GM18507 (cell line): ENCODE data around the gene UCN3.
"Not testable (repeated sequence)": the region's sequence is repeated elsewhere in the genome, so short reads cannot be mapped to it uniquely, and the experiment has no call there.

Experiments used
- DNase-seq: peaks from one replicate; pipeline ENCODE4 v3.0.0; 2011; ENCODE audit warnings: low read depth; ENCODE audit not compliant: insufficient read length; ENCODE audit errors: extremely low spot score
- FAIRE-seq: peaks from 2 replicates; lab custom pipeline; 2011; peaks lifted over from hg19 to GRCh38; lab: Jason Lieb, UNC

Gene UCN3

DNA sequence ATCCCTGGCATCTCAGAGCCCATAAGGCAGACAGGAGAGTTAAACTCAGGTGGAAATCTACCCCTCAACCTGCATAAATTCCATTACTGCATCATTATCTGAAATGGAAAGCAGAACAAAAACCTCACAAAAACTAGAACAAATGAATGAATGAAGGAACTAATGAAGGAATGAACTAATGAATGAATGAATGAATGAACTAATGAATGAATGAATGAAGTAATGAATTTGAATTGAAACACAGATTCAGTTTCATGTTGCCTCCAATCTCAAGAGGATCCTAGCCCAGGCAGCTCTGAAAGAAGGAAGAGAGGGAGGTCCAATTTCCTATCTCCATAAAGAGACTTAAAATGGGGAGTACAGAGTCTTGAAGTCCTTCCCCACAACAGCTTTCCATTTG, 1.9 kb upstream of the UCN3 start:
- no peak for DNase-seq
- no peak for FAIRE-seq

GRCh38 chr10:5364374-5364773, 392 bp upstream of the UCN3 start:
- no peak for DNase-seq
- no peak for FAIRE-seq

DNA sequence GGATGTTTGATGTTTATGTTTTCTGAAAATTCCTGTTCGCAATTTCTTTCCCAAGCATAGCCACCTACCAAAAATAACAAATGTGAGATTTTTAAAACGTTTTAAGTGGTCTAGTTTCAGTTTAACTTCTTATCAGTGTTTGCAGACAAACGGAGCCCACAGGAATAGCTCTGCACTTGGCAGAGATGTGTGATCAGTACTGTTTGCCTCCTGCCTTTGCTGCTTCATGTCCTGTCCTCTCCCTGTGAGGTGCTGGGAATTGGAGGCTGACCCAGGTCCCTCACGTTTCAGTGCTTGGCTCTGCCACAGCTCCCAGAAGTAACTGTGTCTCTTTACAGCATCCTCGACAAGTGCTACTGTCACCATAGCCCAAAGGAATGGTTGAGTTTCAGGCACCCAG, 1.2 kb downstream of the UCN3 start:
- DNase-seq (no peak), FAIRE-seq (no peak)

GRCh38 chr10:5369362-5370158, 4.8 kb downstream of the UCN3 start:
- no peak for FAIRE-seq
- DNase-seq: no peak

- FAIRE-seq: no peak
- DNase-seq: no peak
These were observed 6.0 kb downstream of the UCN3 start for GRCh38 chr10:5370493-5371352.

DNA sequence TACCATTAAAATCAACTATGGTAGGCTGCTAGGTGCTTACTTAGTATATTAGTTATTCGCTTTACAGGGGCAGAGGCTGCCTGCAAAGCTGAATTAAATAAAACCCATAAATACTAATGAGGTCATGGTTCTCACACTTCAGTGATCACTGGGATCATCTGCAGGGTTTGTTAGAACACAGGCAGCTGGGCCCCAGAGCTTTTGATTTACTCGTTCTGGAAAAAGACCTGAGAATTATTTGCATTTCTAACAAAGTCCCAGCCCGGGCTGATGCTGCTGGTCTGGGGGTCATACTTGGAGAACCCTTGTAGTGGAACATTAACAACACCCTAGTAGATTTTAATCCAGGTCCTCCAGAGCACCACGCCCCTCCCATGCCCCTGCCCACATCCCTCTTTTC, 8.5 kb downstream of the UCN3 start:
- DNase-seq: no peak
- no peak for FAIRE-seq

DNA sequence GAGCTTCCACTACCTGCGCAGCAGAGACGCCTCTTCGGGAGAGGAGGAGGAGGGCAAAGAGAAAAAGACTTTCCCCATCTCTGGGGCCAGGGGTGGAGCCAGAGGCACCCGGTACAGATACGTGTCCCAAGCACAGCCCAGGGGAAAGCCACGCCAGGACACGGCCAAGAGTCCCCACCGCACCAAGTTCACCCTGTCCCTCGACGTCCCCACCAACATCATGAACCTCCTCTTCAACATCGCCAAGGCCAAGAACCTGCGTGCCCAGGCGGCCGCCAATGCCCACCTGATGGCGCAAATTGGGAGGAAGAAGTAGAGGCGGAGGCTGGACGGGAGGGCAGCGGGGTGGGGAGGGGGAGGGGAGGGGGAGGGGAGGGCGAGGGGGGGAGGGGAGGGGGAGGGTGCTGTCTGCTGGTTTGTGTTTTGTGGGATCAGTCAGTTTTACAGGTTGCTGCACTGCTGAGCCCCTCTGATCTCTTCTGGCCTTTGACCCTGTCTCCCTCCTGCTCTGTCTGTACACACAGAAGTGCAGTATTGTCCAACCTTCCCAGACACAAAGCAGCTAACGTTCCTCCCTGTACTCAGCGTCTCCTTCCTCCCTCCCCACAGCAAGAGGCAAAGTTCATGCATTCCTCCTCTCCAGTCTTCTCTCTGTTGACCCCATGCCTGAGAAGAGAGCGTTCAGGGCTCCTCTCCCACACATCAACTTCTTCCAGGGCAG, 9.3 kb downstream of the UCN3 start:
- DNase-seq (no peak), FAIRE-seq (no peak)

GRCh38 chr10:5376450-5376849, 11.7 kb downstream of the UCN3 start:
- FAIRE-seq (no peak), DNase-seq (no peak)

DNA sequence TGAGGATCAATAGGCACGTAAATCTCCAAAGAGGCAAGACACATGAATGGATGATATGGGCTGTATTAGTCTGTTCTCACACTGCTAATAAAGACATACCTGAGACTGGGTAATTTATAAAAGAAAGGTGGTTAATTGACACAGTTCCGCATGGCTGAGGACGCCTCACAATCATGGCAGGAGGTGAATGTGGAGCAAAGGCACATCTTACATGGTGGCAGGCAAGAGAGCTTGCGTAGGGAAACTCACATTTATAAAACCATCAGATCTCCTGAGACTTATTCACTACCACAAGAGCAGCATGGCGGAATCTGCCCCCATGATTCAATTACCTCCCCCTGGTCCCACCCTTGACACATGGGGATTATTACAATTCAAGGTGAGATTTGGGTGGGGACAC, 14.4 kb downstream of the UCN3 start:
- not testable (repeated sequence) for DNase-seq, FAIRE-seq

DNA sequence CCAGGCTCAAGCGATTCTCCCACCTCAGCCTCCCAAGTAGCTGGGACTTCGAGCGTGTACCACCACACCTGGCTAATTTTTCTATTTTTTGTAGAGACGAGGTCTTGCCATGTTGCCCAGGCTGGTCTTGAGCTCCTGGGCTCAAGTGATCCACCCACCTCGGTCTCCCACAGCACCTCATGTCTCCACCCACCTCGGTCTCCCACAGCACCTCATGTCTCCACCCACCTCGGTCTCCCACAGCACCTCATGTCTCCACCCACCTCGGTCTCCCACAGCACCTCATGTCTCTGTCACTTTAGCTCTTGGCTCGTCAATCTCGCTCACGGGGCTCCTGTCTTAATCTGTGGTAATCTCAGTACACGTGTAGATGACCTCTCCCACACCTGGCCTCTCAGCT, 15.6 kb downstream of the UCN3 start:
- not testable (repeated sequence) for FAIRE-seq, DNase-seq

- FAIRE-seq: peak; percentile 66
- no peak for DNase-seq
These were observed 16.4 kb downstream of the UCN3 start for GRCh38 chr10:5381187-5381586.

DNA sequence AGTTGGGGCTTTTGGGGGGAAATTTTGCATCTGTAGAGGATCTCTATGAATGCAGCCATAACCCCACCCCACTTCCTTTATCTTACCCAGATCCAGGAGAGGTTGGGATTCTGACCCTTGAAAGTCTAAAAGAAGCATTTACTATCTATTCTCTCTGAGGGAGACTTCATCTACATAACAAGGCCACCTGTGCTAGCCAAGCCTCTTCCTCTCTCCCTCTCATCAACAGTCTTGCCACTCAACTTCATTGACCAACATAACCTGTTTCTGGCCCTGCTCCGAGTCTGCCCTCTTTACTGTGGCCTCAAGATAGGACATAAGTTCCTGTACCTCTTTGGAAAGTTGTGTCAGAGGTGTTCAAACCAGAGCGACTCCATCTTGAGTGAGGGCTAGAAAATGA, 20.5 kb downstream of the UCN3 start:
- DNase-seq (no peak), FAIRE-seq (no peak)

- no peak for FAIRE-seq
These were observed 22.4 kb downstream of the UCN3 start for GRCh38 chr10:5387169-5387568.

DNA sequence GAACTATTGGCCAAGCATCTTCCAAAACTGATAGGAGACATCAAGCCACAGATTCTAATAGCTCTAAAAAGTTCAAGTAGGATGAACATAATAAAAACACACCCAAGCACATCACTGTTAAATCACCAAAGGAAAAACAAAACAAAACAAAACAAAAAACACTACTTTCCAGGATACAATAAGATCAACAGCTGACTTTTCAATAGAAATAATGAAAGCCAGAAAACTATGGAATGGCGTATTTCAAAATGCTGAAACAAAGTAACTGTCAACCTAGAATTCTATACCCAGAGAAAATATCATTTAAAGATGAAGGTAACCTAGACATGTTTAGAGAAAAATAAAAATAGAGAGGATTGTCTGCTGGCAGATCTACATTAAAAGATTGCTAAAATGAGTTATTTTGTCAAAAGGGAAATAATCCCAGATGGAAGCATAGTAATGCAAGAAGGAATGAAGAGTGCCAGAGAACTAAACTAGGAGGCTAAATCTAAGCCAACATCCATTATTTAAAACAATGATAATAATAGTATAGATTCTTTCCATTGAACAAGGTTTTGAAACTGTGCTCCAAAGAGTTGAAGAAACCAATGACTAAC, 25.9 kb downstream of the UCN3 start:
- DNase-seq (no peak), FAIRE-seq (no peak)

More at GRCh38 chr10:5387169-5387568, 22.4 kb downstream of the UCN3 start:
- DNase-seq: no peak

GRCh38 chr10:5391790-5392189, 27.0 kb downstream of the UCN3 start:
- no peak for DNase-seq
- no peak for FAIRE-seq

- FAIRE-seq (no peak), DNase-seq (no peak)
These were observed 28.8 kb downstream of the UCN3 start for GRCh38 chr10:5393529-5393928.

DNA sequence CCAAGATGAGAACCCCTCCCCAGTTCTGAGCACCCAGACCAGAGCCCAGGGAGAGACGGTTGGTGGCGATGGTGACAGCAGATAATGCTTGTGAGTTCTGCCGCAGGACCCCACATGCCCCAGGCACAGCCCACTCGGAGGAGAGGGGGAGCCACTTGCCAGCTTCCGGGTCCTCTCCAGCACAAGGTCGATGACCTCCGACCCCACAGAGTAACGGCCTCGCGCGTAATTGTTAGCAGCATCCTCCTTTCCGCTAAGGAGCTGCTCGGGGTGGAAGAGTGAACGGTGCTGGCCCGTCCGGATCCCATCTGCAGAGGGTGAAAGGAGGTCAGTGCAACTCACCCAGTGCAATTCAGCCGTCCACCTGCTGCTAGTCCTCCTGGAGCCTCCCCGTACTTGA, 30.4 kb downstream of the UCN3 start:
- FAIRE-seq (no peak), DNase-seq (no peak)

GRCh38 chr10:5396556-5397300, 32.0 kb downstream of the UCN3 start:
- no peak for DNase-seq
- no peak for FAIRE-seq

- DNase-seq (no peak), FAIRE-seq (no peak)
These were observed 34.6 kb downstream of the UCN3 start for GRCh38 chr10:5399332-5399731.
